NOMO-1 treated with DMSO at 0.1 percent for 48 hours (cell line): ENCODE results near the gene ZNF28.
"Not testable (repeated sequence)": the region's sequence is repeated elsewhere in the genome, so short reads cannot be mapped to it uniquely, and the experiment has no call there.

Experiments used
- DNase-seq: peaks from one replicate; lab custom pipeline; 2025; ENCODE audit not compliant: unreplicated experiment; lab: John Stamatoyannopoulos, UW

The ZNF28 gene

DNA sequence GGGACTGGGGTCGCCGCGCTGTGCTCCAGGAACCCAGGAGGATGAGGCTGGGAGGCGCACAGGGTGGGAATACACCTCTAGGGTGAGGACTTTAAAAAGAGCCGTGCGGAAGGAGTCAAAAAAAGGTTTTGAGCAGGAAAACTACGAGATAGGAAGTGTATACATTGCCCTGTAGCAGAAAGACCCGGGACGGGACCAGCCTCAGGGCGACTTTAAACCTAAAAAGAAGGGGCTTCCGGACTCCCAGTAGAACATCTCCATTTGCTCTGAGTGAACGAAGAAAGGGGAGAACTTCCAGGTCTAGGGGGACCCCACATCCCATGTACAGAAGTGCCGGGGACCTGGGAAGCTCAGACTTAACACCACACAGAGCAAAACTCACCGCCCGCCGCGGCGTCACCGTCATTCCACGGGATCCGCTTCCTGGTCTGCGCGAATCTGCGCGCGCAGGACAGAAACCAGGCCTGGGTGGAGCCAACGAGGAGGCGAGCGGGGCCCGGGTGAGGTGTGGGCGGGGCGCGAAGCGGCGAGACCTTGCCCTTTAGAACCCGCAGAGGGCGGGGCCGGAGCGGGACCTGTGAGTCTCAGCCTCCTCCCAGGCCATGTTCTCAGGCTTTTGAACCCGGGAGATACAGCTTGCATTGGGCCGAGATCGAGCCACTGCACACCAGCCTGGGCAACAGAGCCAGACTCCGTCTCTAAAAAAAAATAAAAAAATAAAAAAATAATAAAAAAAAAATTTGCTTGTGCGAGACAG lies at the start of gene ZNF28:
TSS of gene ZNF28 (minus strand) at position 430 of the 757 bp plus-strand sequence. CDS start 3,675 bp downstream, outside the sequence.
- DNase-seq = peak; percentile 9

DNA sequence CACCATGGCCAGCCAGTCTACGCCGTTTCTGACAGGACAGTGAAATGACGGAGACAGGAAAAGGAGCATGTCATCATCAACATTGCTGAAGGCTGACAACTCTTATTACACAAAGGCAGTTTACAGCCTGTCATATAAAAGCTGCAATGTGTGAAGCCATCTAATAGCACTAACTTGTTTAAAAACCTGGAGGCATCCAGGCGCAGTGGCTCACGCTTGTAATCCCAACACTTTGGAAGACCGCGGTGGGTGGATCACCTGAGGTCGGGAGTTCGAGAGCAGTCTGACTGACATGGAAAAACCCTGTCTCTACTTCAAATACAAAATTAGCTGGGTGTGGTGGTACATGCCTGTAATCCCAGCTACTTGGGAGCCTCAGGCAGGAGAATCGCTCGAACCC lies 46.6 kb upstream of the ZNF28 start:
- not testable (repeated sequence) for DNase-seq

DNA sequence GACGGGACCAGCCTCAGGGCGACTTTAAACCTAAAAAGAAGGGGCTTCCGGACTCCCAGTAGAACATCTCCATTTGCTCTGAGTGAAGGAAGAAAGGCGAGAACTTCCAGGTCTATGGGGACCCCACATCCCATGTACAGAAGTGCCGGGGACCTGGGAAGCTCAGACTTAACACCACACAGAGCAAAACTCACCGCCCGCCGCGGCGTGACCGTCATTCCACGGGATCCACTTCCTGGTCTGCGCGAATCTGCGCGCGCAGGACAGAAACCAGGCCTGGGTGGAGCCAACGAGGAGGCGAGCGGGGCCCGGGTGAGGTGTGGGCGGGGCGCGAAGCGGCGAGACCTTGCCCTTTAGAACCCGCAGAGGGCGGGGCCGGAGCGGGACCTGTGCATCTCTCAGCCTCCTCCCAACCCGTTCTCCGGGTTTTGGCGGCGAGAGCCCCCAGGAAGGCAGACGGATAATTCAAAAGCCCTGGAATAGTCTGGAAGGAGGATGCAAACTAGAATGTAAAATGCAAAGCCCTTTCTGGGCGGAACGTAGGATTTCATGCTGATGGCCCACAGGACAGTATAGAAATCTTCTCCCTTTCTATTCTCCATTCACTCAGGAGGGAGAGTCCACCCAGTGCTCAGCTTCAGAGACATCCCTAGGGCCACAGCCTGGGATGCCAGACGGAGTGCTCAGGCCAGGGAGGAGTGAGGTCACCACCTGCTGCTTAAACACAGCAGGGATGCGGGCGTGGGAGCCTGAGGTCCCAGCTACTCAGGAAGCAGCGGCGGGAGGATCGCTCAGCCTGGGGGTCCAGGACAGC lies 36.2 kb upstream of the ZNF28 start, which contains the start of gene ZNF468:
TSS of gene ZNF468 (minus strand) at position 242 of the 814 bp plus-strand sequence. CDS start 3,347 bp downstream, outside the sequence.
- DNase-seq = peak; percentile 55

DNA sequence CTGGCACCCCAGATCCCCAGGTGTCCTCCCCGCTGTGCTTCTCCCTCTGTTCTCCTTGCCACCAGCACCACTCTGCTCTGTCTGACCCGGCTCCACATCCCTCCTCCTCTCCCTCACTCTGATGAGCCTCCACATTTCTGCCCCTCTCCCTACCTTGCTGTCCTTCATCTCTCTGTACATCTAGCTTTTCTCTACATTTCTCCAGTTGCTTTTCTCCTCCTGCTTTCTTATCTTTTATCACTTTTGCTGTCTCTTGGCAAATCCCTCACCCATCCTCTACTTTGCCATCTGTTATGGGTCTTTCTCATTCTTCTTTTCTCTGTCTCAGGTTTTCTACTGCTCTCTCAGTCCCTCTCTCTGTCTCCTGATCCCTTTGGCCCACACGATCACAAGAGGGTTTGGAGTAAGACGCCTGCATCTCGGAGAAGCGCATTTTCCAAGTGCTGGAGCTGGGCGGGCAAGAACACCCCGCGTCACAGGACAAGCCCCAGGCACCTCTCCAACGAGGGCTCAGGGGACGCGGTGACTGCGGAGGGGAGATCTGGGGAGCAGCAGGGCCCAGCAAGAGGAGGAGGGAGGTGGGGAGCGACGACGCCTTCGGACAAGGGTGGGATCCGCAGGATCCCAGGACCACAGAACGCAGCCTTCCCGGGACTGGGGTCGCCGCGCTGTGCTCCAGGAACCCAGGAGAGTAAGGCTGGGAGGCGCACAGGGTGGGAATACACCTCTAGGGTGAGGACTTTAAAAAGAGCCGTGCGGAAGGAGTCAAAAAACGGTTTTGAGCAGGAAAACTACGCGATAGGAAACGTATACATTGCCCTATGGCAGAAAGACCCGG lies 35.3 kb upstream of the ZNF28 start:
- DNase-seq = not testable (repeated sequence)

DNA sequence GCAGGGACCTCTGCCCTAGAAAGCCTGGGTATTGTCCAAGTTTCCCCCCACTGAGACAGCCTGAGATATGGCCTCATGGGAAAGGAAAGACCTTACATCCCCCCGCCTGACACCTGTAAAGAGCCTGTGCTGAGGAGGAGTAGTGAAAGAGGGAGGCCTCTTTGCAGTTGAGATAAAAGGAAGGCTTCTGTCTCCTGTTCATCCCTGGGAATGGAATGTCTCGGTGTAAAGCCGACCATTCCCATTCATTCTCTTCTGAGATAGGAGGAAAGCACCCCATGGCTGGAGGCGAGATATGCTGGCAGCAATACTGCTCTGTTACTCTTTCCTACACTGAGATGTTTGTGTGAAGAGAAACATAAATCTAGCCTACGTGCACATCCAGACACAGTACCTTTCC lies 25.9 kb upstream of the ZNF28 start:
- not testable (repeated sequence) for DNase-seq

DNA sequence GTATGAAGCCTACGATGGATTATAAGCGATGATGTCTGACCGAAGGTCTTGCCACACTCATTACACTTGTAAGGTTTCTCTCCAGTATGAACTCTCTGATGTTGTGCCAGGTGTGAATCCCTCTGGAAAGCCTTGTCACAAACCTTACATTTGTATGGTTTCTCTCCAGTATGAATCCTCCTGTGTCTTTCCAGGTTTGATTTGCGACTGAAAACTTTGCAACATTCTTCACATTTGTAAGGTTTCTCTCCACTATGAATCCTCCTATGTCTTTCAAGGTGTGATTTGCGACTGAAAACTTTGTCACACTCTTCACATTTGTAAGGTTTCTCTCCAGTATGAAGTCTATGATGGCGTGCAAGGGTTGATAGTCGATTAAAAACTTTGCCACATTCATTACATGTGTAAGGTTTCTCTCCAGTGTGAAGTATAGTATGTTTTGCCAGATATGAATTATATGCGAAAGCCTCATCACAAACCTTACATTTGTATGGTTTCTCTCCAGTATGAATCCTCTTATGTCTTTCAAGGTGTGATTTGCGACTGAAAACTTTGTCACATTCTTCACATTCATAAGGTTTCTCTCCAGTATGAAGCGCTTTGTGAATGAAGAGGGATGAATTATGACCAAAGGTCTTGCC lies 19.5 kb upstream of the ZNF28 start:
- DNase-seq = not testable (repeated sequence)

DNA sequence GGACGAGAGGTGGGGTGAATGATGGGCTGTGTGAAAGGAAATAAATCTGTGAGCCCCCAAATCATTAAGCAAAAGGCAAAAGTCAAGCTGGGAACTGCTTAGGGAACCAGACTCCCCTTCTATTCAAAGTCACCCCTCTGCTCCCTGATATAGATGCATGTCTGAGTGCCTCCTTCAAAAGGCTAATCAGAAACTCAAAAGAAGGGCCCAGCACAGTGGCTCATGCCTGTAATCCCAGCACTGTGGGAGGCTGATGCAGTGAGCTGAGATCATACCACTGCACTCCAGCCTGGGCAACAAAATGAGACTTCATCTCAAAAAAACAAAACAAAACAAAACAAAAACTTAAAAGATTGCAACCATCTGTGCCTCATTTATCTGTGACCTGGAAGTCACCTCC lies 12.9 kb upstream of the ZNF28 start:
- not testable (repeated sequence) for DNase-seq

DNA sequence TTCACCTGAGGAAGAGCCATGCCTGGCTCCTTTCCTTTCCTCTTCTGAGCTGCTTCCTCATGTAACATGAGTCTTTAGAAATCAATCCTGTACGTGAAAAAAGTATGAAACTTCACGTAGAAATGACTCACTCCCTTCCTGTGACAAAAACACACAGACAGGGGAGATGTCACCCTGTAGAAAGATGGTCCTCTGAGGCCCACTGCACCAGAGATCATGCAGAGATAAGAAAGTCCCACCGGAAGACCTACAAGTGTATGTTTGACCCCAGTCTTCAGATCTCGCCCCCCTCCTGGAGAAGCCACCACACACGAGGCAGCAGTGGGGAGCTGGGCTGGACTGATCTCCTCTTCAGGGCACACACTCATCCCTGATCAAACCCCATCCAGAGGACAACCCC lies 12.1 kb upstream of the ZNF28 start:
- DNase-seq = not testable (repeated sequence)

DNA sequence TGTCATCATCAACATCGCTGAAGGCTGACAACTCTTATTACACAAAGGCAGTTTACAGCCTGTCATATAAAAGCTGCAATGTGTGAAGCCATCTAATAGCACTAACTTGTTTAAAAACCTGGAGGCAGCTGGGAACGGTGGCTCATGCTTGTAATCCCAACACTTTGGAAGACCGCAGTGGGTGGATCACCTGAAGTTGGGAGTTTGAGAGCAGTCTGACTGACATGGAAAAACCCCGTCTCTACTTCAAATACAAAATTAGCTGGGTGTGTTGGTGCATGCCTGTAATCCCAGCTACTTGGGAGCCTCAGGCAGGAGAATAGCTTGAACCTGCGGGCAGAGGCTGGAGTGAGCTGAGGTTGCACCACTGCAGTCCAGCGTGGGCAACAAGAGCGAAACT lies 8.4 kb upstream of the ZNF28 start:
- not testable (repeated sequence) for DNase-seq

DNA sequence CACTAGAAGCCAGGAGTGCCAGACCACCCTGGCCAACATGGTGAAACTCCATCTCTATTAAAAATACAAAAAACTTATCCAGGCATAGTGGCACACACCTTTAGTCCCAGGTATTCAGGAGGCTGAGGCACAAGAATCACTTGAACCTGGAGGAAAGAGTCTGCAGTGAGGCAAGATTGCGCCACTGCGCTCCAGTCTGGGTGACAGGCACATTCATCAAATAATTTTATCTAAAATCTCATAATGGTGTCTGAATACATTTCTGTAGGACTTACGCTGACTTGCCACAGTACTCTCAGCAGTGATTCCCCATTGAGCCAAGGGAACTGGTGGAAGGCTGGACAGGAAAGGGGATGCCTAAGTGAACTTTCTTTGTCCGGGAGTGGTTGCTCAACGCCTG lies 4.3 kb upstream of the ZNF28 start:
- no peak for DNase-seq

DNA sequence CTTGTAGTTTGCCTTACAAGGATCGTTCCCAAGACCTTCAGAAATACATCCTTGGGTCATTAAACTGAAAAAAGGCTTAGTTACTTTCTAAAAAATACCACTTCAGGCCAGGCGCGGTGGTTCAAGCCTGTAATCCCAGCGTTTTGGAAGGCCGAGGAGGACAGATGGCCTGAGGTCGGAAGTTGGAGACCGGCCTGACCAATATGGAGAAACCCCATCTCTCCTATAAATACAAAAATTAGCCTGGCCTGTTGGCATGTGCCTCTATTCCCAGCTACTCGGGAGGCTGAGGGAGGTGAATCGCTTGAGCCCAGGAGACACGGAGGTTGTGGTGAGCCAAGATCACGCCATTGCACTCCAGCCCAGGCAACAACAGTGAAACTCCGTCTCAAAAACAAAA lies 2.2 kb upstream of the ZNF28 start:
- DNase-seq = no peak

DNA sequence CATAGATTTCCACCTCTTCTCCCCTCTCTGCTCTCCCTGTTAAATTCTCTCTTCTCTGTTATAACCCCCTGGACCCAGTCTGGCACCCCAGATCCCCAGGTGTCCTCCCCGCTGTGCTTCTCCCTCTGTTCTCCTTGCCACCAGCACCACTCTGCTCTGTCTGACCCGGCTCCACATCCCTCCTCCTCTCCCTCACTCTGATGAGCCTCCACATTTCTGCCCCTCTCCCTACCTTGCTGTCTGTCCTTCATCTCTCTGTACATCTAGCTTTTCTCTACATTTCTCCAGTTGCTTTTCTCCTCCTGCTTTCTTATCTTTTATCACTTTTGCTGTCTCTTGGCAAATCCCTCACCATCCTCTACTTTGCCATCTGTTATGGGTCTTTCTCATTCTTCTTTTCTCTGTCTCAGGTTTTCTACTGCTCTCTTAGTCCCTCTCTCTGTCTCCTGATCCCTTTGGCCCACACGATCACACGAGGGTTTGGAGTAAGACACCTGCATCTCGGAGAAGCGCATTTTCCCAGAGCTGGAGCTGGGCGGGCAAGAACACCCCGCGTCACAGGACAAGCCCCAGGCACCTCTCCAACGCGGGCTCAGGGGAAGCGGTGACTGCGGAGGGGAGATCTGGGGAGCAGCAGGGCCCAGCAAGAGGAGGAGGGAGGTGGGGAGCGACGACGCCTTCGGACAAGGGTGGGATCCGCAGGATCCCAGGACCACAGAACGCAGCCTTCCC lies 795 bp downstream of the ZNF28 start:
- peak; percentile 14 for DNase-seq

DNA sequence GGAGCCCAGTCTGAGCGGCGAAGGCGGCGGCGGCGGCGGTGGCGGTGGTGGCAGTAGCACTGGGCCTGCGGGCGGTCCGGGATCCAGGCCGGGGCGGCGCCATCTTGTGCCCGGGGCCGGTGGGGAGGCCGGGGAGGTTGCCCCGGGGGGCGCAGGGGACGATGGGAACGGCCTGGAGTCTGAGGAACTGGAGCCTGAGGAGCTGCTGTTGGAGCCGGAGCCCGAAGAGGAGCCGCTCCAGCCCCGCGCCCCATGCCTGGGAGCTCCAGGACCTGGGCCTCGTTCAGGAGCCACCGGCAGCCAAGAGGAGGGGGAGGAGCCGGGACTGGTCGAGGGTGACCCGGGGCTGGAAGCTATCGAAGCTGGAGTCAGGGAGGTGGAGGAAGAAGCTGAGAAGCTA lies 11.6 kb downstream of the ZNF28 start:
- DNase-seq = no peak

DNA sequence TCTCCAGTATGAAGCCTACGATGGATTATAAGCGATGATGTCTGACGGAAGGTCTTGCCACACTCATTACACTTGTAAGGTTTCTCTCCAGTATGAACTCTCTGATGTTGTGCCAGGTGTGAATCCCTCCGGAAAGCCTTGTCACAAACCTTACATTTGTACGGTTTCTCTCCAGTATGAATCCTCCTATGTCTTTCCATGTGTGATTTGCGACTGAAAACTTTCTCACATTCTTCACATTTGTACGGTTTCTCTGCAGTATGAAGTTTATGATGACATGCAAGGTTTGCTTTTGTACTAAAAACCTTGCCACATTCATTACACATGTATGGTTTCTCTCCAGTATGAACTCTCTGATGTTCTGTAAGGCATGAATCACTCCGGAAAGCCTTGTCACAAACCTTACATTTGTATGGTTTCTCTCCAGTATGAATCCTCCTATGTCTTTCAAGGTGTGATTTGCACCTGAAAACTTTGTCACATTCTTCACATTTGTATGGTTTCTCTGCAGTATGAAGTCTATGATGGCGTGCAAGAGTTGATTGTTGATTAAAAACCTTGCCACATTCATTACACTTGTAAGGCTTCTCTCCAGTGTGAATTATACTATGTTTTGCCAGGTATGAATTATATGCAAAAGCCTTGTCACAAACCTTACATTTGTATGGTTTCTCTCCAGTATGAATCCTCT lies 21.3 kb downstream of the ZNF28 start:
- not testable (repeated sequence) for DNase-seq

DNA sequence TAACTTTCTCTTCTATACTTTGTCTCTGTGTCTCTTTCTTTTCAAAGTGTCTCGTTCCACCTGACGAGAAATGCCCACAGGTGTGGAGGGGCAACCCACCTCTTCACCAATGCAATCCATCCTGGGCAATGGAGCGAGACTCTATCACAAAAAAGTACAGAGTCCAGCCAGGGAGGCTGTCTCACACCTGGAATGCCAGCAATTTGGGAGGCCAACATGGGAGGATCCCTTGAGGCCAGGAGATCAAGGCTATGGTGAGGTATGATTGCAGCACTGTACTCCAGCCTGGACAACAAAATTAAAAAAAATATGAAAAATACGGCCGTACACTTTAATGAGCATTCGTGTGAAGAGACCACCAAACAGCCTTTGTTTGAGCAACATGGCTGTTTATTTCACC lies 32.0 kb downstream of the ZNF28 start:
- DNase-seq = no peak

DNA sequence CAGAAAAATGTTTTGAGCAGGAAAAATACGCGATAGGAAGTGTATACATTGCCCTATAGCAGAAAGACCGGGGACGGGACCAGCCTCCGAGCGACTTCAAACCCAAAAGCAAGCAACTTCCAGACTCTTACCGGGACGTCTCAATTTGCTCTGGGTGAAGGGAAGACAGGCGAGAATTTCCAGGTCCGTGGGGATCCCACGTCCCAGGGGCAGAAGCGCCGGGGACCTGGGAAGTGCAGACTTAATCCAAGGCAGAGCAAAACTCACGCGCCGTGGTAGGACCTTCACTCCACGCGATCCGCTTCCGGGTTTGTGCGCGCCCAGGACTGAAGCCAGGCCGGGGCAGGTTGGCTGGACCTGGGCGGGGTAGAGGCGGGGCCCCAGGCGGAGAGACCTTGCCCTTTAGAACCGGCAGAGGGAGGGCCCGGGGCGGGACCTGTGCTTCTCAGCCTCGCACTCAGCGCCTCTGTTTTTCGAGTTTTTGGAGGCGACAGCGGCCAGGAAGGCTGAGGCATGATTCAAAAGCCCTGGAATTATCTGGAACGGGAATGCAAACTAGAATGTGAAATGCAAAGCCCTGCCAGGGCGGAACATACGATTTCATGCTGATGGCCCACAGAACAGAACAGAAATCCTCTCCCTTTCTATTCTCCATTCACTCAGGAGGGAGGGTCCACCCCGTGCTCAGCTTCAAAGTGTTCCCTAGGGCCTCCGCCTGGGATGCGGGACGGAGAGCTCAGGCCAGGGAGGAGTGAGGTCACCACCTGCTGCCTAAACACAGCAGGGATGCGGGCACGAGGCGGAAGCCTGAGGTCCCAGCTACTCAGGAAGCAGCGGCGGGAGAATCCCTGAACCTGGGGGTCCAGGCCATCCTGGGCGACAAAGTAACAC lies 34.7 kb downstream of the ZNF28 start, which contains the start of gene ZNF600:
TSS of gene ZNF600 (minus strand) at position 328 of the 891 bp plus-strand sequence. CDS start 7,903 bp downstream, outside the sequence.
- peak; percentile 83 for DNase-seq

DNA sequence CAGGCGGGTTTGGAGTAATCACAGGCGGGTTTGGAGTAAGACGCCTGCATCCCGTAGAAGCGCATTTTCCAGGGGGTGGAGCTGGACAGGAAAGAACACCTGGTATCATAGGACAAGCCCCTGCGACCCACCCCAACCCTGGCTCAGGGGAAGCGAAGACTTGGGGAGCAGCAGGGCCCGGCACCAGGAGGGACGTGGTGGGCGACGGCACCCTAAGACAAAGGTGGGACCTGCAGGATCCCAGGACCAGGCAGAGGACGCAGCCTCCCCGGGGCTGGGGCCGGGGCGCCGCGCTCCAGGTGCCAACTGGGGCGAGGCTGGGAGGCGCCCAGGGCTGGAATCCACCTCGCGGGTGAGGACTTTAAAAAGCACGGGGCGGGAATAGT lies 35.4 kb downstream of the ZNF28 start:
- no peak for DNase-seq

DNA sequence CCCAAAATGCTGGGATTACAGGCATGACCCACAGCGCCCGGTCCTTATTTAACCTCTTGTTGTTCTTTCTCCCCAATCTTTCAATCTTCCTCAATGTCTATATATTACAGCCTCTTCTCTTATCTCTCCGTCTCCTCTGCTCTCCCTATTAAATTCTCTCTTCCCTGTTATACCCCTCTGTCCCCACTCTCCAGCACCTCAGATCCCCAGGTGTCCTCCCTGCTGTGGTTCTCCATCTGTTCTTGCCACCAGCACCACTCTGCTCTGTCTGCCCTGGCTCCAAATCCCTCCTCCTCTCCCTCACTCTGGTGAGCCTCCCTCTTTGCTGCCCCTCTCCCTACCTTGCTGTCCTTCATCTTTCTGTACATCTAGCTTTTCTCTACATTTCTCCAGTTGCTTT lies 35.9 kb downstream of the ZNF28 start:
- DNase-seq = no peak
